22Rv1 (cell line): ENCODE data around the gene SPIRE1.
"Not testable (repeated sequence)": the region's sequence is repeated elsewhere in the genome, so short reads cannot be mapped to it uniquely, and the experiment has no call there.

Source experiments
- H3K27ac ChIP-seq: fragments of 450-650 bp; 2 replicates; pipeline ENCODE4 v1.5.1; 2017
- ZFX ChIP-seq: fragments of 450-650 bp; IDR thresholded peaks from 2 replicates; pipeline ENCODE4 v1.6.1; 2017; ENCODE audit warnings: antibody characterized with exemption, borderline replicate concordance
- TF ChIP-seq, protein P1 (sequence below): fragments of 450-650 bp; IDR thresholded peaks from 2 replicates; pipeline ENCODE4 v1.5.1; 2017; ENCODE audit warnings: mild to moderate bottlenecking

The SPIRE1 gene

GRCh38 chr18:12564378-12564777 is 93.5 kb downstream of the SPIRE1 start:
- TF ChIP-seq, protein P1, sequence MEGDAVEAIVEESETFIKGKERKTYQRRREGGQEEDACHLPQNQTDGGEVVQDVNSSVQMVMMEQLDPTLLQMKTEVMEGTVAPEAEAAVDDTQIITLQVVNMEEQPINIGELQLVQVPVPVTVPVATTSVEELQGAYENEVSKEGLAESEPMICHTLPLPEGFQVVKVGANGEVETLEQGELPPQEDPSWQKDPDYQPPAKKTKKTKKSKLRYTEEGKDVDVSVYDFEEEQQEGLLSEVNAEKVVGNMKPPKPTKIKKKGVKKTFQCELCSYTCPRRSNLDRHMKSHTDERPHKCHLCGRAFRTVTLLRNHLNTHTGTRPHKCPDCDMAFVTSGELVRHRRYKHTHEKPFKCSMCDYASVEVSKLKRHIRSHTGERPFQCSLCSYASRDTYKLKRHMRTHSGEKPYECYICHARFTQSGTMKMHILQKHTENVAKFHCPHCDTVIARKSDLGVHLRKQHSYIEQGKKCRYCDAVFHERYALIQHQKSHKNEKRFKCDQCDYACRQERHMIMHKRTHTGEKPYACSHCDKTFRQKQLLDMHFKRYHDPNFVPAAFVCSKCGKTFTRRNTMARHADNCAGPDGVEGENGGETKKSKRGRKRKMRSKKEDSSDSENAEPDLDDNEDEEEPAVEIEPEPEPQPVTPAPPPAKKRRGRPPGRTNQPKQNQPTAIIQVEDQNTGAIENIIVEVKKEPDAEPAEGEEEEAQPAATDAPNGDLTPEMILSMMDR = no peak
- TF ChIP-seq ZFX = no peak
- no peak overlapping the region for H3K27ac ChIP-seq

DNA sequence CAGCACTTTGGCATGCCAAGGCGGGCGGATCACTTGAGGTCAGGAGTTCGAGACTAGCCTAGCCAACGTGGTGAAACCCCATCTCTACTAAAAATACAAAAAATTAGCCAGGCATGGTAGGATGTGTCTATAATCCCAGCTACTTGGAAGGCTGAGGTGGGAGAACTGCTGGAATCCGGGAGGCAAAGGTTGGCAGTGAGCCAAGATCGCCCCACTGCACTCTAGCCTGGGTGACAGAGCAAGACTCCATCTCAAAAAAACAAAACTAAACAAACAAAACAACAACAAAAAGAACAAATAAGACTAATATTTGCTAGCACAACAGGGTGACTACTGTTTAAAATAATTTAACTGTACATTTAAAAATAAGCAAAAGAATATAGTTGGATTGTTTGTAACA is 97.3 kb downstream of the SPIRE1 start:
- H3K27ac ChIP-seq = not testable (repeated sequence)

DNA sequence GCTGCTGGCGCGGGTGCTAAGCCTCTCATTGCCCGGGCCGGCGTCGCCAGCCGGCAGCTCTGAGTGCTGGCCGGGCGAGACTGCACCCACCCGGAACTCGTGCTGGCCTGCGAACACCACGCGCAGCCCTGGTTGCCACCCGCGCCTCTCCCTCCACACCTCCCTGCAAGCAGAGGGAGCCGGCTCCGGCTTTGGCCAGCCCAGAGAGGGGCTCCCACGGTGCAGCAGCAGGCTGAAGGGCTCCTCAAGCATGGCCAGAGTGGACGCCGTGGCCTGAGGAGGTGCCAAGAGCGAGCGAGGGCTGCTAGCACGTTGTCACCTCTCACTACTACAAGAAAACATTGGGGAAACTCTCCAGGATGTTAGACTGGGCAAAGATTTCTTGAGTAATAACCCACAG is 98.6 kb downstream of the SPIRE1 start:
- TF ChIP-seq, protein P1 = no peak
- TF ChIP-seq ZFX = no peak
- H3K27ac ChIP-seq = no peak overlapping the region

DNA sequence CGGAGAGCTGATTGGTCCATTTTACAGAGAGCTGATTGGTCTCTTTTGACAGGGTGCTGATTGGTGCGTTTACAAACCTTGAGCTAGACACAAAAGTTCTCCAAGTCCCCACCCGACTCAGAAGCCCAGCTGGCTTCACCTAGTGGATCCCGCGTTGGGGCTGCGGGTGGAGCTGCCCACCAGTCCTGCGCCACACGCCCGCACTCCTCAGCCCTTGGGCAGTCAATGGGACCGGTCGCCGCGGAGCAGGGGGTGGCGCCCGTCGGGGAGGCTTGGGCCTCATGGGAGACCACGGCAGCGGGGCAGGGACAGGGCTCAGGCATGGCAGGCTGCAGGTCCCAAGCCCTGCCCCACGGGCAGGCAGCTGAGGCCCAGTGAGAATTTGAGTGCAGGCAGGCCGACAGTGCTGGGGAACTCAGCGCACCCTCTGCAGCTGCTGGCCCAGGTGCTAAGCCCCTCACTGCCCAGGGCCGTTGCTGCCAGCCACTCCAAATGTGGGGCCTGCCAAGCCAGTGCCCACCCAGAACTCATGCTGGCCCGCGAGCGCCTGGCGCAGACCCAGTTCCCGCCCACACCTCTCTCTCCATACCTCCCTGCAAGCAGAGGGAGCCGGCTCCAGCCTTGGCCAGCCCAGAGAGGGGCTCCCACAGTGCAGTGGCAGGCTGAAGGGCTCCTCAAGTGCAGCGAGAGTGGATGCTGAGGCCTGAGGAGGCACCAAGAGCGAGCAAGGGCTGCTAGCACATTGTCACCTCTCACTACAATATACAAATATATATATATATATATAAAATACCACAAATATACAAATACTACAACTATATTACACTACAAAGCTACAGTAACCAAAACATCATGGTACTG is 100.7 kb downstream of the SPIRE1 start:
- no peak overlapping the region for H3K27ac ChIP-seq
- TF ChIP-seq, protein P1 = no peak

DNA sequence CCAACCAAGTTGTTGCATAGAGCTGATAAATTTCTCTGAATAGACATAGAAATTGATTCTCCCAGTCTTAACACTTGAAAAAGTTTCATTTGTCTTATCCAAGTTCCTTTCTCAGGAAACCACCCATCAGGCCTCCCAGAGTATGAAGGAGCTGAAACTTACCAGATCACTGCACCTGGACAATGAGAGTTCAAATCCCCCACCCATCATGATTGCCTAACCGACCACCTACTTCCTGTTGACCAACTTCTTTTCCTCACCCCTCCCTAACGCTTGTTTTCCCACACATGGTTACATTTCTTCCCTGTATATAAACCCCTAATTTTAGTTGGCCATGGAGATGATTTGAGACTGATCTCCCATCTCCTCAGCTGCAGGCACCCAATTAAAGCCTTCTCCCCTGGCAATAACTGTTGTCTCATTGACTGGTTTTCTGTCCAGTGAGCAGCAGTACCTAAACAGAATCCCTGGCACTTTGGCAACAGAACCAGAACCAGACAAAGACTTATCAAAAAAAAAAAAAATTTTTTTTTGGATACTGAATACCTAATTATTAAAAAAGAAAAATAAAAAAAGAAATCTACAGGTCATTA is 103.0 kb downstream of the SPIRE1 start:
- H3K27ac ChIP-seq = no peak overlapping the region
- TF ChIP-seq, protein P1 = no peak
- TF ChIP-seq ZFX = no peak

- TF ChIP-seq, protein P1 = no peak
- no peak for TF ChIP-seq ZFX
- H3K27ac ChIP-seq = no peak overlapping the region
These were observed 105.0 kb downstream of the SPIRE1 start for GRCh38 chr18:12552879-12553242.

DNA sequence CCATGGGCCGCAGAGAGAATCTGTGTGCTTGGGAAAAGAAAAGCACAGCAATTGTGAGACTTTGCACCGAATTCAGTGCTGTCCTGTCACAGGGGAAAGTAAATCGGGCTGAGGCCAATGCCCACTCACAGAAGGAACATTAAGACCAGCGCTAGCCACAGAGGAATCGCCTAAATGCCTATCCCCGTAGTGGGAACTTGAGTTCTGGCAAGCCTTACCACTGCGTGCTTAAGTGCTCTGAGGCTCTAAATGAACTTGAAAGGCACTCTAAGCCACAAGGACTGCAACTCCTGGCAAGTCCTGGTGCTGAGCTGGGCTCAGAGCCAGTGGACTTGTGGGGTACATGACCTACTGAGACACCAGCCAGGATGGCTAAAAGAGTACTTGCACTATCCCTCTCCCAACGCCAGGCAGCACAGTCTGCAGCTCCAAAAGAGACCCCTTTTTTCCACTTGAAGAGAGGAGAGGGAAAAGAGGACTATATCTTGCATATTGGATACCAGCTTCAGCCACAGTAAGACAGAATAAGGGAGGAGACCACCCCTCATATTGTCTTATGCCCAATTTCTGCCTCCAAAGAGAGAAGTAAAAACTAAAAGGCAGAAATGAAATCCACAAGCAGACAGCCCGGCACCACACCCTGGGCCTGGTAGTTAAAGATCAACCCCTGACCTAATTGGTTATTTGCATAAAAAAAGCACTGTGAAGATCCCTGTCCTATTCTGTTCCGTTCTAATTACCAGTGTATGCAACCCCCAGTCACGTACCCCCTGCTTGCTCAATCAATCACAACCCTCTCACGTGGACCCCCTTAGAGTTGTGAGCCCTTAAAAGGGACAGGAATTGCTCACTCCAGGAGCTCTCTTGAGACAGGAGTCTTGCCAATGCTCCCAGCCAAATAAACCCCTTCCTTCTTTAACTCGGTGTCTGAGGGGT is 105.7 kb downstream of the SPIRE1 start:
- H3K27ac ChIP-seq = peak overlapping the region; percentile 35

GRCh38 chr18:12551466-12551865 is 106.4 kb downstream of the SPIRE1 start:
- H3K27ac ChIP-seq = not testable (repeated sequence)
